ENCODE measurements around the gene FZD10. TPM values are rescaled to one million over a fixed set of nuclear protein-coding genes. Genes with fewer than 3 reads are reported as not detected.

The FZD10 gene
- total and polyA plus RNA-seq, 2 of the 8 experiments (the other 6 are each of a cell fraction or from before 2014, with no cell fraction given), result 0.11 to 0.60 TPM

DNA sequence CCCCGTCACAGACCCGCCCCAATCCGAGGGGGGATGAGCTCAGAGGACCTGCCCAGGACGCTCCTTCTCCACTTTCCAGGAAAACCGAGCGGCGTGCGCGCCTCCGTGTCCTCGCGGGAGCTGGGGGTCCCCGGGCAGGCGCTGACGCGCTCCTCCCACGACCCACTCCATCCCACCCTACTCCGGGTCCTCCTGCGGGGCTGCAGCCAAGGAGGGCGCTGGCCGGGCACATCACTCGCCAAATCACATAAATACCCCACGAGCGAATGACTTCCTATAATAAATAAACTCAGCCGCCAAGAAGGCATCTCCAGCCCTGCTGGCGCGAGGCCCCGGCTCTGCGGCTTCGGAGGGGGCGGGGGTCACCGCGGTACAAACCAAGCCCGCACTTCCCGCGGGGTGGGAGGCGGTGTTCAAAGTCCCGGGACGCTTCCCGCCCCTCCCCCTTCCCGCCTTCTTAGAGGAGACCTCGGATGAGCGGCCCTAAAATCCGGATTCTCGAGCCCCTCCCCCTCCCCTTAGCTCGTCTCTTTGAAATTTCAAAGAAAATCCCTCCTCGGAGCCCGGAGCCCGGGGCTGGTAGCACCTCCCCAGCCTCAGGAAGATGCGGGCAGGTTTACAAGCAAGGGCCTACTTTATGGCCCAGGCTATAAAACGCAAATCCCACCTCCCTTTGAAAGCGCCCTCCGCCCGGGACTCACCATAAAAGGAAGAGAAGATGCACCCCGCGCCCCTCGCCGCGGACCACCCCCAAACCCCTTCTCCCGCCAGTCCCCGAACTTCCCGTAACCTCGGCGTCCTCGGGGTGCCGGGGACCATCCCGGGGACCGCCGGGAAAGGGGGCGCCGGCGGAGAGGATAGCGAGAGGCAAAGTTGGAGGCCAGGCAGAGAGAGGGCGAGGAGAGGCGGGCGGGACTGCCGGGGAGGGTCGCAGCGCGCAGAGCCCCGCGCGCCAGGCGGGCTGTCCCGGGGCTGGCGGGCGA lies 712 bp upstream of the FZD10 start (continued):
- TF ChIP-seq CHD7 (IDR thresholded peaks at IDR 0.05; ENCODE audit: insufficient replicate concordance, low read length) (no peak), PHF8 (conservative IDR thresholded peaks at IDR 0.05; ENCODE audit: low read depth, low read length) (no peak), RFX5 (IDR thresholded peaks at IDR 0.05; ENCODE audit: borderline replicate concordance, low read depth, low read length) (no peak), TEAD4 (IDR thresholded peaks at IDR 0.05; ENCODE audit: low read depth, low read length) (no peak), SUZ12 (IDR thresholded peaks at IDR 0.05; ENCODE audit: low read length) (peak; percentile 74; the same call in 1 of the 2 replicates), CBX8 (IDR thresholded peaks at IDR 0.05; ENCODE audit: borderline replicate concordance, low read depth, low read length) (no peak), TAF7 (optimal IDR thresholded peaks at IDR 0.05; ENCODE audit: borderline replicate concordance, low read depth, low read length) (no peak)
- TF ChIP-seq, protein P1, sequence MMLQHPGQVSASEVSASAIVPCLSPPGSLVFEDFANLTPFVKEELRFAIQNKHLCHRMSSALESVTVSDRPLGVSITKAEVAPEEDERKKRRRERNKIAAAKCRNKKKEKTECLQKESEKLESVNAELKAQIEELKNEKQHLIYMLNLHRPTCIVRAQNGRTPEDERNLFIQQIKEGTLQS (IDR thresholded peaks at IDR 0.05; ENCODE audit: insufficient read depth, low read depth, low read length), result no peak
